GM23338 (cell line): Measurements from ENCODE around the gene FABP1.

ENCODE experiments used
- CREB1 ChIP-seq: fragments of 250-450 bp; sonication (Bioruptor Pico); IDR thresholded peaks from 2 replicates; pipeline ENCODE4 v1.5.0; 2020; ENCODE audit warnings: low read depth, mild to moderate bottlenecking, moderate library complexity
- CTCF ChIP-seq, 2 experiments: fragments of 200-600 bp in 1 of 2; sonication (generic) in 1 of 2; conservative IDR thresholded peaks; 2 replicates each; pipeline versions ENCODE4 v1.5.1 to v1.6.1; 2016 to 2017; ENCODE audit warnings: antibody characterized with exemption in 2 of 2, low read depth in 2 of 2, mild to moderate bottlenecking in 2 of 2, moderate library complexity in 1 of 2
- EZH2 ChIP-seq: fragments of 200-600 bp; sonication (generic); IDR thresholded peaks from one replicate; pipeline ENCODE4 v1.8.0; 2017; ENCODE audit warnings: antibody characterized with exemption, mild to moderate bottlenecking, low read depth; ENCODE audit not compliant: unreplicated experiment
- EZH2phosphoT487 ChIP-seq: fragments of 200-600 bp; sonication (generic); IDR thresholded peaks from one replicate; pipeline ENCODE4 v1.8.1; 2018; ENCODE audit warnings: antibody characterized with exemption; ENCODE audit not compliant: unreplicated experiment
- POLR2AphosphoS5 ChIP-seq: IDR thresholded peaks from 2 replicates; pipeline ENCODE4 v1.6.1; 2016; ENCODE audit warnings: antibody characterized with exemption, low read depth
- REST ChIP-seq: IDR thresholded peaks from one replicate; pipeline ENCODE4 v1.6.1; 2018; ENCODE audit warnings: antibody characterized with exemption; ENCODE audit not compliant: unreplicated experiment

GRCh38 chr2:88121678-88122077 lies 6.2 kb downstream of the FABP1 start:
- TF ChIP-seq CTCF (conservative IDR thresholded peaks at IDR 0.05; ENCODE audit: low read depth in 2 of 2) (no peak), CREB1 (CRISPR knock-in tag) (no peak), EZH2 (no peak), POLR2AphosphoS5 (no peak), REST (no peak), EZH2phosphoT487 (no peak)
